ENCODE measurements around the gene OR8B8.

The OR8B8 gene

GRCh38 chr11:124394408-124394807, 51.1 kb downstream of the OR8B8 start:
- H3K9ac ChIP-seq (ENCODE audit: low read depth, low read length): no peak overlapping the region
- no peaks in the 10 kb centered on the region for H3K36me3 ChIP-seq (ENCODE audit: insufficient read depth, low read depth, low read length)
- H3K4me1 ChIP-seq (ENCODE audit: insufficient read depth, low read length): no peaks in the 10 kb centered on the region
- H3K27me3 ChIP-seq (ENCODE audit: insufficient read depth, low read length): no peaks in the 10 kb centered on the region
- no peaks in the 10 kb centered on the region for H3K9me3 ChIP-seq (ENCODE audit: insufficient read depth, low read depth, low read length)
- no peak overlapping the region for H3K4me3 ChIP-seq (ENCODE audit: low read length)
- H3K27ac ChIP-seq (ENCODE audit: low read length): no peak overlapping the region

Data from iPS-20b (cell line).